DND-41 (cell line): Measurements from ENCODE around the gene XCR1.

ENCODE experiments used
- CTCF ChIP-seq: IDR thresholded peaks from 2 replicates; pipeline ENCODE4 v1.5.1; 2012; ENCODE audit warnings: borderline replicate concordance, low read length, moderate library complexity, mild to moderate bottlenecking; ENCODE audit not compliant: poor library complexity, severe bottlenecking; ENCODE audit errors: extremely low read depth
- EZH2 ChIP-seq: IDR thresholded peaks from 3 replicates; pipeline ENCODE4 v1.6.1; 2012; ENCODE audit warnings: borderline replicate concordance, low read depth, mild to moderate bottlenecking, moderate library complexity, low read length, inconsistent platforms; ENCODE audit not compliant: severe bottlenecking

DNA sequence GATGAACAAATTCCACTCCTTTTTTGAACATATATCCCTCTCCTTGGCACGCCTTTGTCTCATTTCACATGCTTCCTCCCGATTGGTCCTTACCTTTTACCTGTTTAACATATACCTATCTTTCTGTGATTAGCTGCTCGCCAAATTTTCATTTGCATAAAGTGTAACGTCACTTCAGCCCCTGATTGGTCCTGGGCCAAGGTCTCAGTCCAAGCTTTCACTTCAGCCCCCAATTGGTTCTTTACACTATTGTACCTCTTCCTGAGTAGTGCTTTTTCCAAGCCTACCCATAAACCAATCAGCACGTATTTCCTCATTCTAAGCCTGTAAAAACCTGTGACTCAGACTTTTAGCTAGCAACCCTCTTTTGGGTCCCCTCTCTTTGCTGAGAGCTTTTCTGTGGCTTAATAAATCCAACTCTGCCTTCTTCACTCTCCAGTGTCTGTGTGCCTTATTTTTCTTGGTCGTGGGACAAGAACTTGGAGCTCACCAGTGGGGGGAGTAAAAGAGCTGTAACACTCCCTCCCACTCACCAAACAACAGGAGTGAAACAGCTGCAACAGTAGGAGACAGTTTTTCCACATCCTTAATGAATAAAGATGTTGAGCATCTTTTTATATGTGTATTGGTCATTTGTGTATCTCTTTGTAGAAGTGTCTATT, 584 bp upstream of the XCR1 start:
- TF ChIP-seq CTCF = no peak
- TF ChIP-seq EZH2 = no peak
